HepG2 (cell line): ENCODE results near the gene INPP4B. TPM values are rescaled to one million over a fixed set of nuclear protein-coding genes. Genes with fewer than 3 reads are reported as not detected.

ENCODE experiments used
- ATAC-seq: fragments of 200-7000 bp; cut with Tn5 transposase; 3 replicates; pipeline ENCODE4 v1.9.1; 2020; ENCODE audit warnings: mild to moderate bottlenecking, moderate library complexity
- BruUV-seq: library from RNA; stranded (reverse); fragments of 400-500 nt; replicated peaks from 2 replicates; lab custom pipeline; 2021; lab: Mats Ljungman, UMichigan
- CTCF ChIA-PET: fragments of 300-600 bp; formaldehyde crosslinking; extraction: SDS; loops from one replicate; lab custom pipeline; 2021; ENCODE audit warnings: low total read pairs, inconsistent platforms, low intra/inter-chr PET ratio; lab: Yijun Ruan, JAX
- POLR2A ChIA-PET: fragments of 350-600 bp; sonication (Branson Sonifier 250); formaldehyde crosslinking; loops from one replicate; lab custom pipeline; 2020; ENCODE audit warnings: antibody characterized with exemption, inconsistent platforms; lab: Yijun Ruan, JAX
- DNase-seq: peaks from one replicate; pipeline ENCODE4 v3.0.0-alpha.2; 2015; ENCODE audit warnings: low spot score
- FAIRE-seq: peaks from 3 replicates; lab custom pipeline; 2011; peaks lifted over from hg19 to GRCh38; lab: Jason Lieb, UNC
- H2AFZ ChIP-seq: one replicate; pipeline ENCODE4 v1.6.1; 2011; ENCODE audit warnings: low read length, inconsistent platforms
- H3K27ac ChIP-seq: fragments of 300-600 bp; 3 replicates; pipeline ENCODE4 v1.8.0; 2011; ENCODE audit warnings: mixed run types, mild to moderate bottlenecking, mixed read lengths, low read length, inconsistent platforms; ENCODE audit not compliant: insufficient read depth; ENCODE audit errors: extremely low read length
- H3K27me3 ChIP-seq, 2 experiments: fragments of 200-600 bp in 1 of 2; 2 replicates in 1 of 2; 3 replicates in 1 of 2; pipeline versions ENCODE4 v1.6.0 to v1.8.0; 2011; ENCODE audit warnings: low read length in 2 of 2, mild to moderate bottlenecking in 2 of 2, moderate library complexity in 2 of 2, inconsistent platforms in 1 of 2; ENCODE audit not compliant: insufficient read depth in 2 of 2, control insufficient read depth in 1 of 2
- H3K36me3 ChIP-seq, 2 experiments: fragments of 200-600 bp in 1 of 2; replicated peaks in 1 of 2; 2 replicates in 1 of 2; 3 replicates in 1 of 2; pipeline versions ENCODE4 v1.5.1 to v1.8.0; 2011; ENCODE audit warnings: low read length in 2 of 2, inconsistent platforms in 1 of 2; ENCODE audit not compliant: insufficient read depth in 2 of 2, control insufficient read depth in 1 of 2
- H3K4me1 ChIP-seq: 2 replicates; pipeline ENCODE4 v1.5.1; 2012; ENCODE audit warnings: low read length, inconsistent platforms; ENCODE audit not compliant: insufficient read depth
- H3K4me2 ChIP-seq: 2 replicates; pipeline ENCODE4 v1.6.0; 2011; ENCODE audit warnings: low read depth, low read length, inconsistent platforms
- H3K4me3 ChIP-seq, 3 experiments: fragments of 200-600 bp in 1 of 3; sonication (generic), shearing (Covaris generic) in 1 of 3; replicated peaks in 1 of 3; 2 replicates each; pipeline ENCODE4 v1.5.1; 2011 to 2016; ENCODE audit warnings: low read length in 3 of 3, inconsistent platforms in 2 of 3, low read depth in 2 of 3, mild to moderate bottlenecking in 2 of 3, control low read depth in 1 of 3, mixed read lengths in 1 of 3; ENCODE audit not compliant: insufficient read depth in 1 of 3
- H3K79me2 ChIP-seq: one replicate; pipeline ENCODE4 v1.6.1; 2011; ENCODE audit warnings: low read length, inconsistent platforms; ENCODE audit not compliant: insufficient read depth
- H3K9ac ChIP-seq: 2 replicates; pipeline ENCODE4 v1.6.0; 2011; ENCODE audit warnings: mild to moderate bottlenecking, low read depth, low read length, inconsistent platforms; ENCODE audit not compliant: insufficient read depth
- H3K9me3 ChIP-seq: 2 replicates; pipeline ENCODE4 v1.5.1; 2012; ENCODE audit warnings: mild to moderate bottlenecking, low read length
- H4K20me1 ChIP-seq: 2 replicates; pipeline ENCODE4 v1.6.0; 2011; ENCODE audit warnings: inconsistent platforms, mild to moderate bottlenecking, low read length, moderate library complexity; ENCODE audit not compliant: insufficient read depth
- IRX3 ChIP-seq: sonication (generic); formaldehyde crosslinking; IDR thresholded peaks from 2 replicates; pipeline ENCODE4 v1.8.1; 2023; ENCODE audit warnings: mild to moderate bottlenecking, low read depth, missing genetic modification reagents, borderline replicate concordance
- NFE2L2 ChIP-seq: fragments of 150-350 bp; IDR thresholded peaks from 2 replicates; pipeline ENCODE4 v1.6.1; 2014; ENCODE audit warnings: low read length
- PRDM10 ChIP-seq: sonication (generic); formaldehyde crosslinking; IDR thresholded peaks from 2 replicates; pipeline ENCODE4 v1.4.0; 2020; ENCODE audit warnings: low read depth, missing genetic modification reagents
- RERE ChIP-seq: IDR thresholded peaks from 2 replicates; pipeline ENCODE4 v1.6.1; 2016; ENCODE audit warnings: low read depth, missing genetic modification reagents, missing compliant biosample characterization
- SETDB1 ChIP-seq: sonication (generic); formaldehyde crosslinking; IDR thresholded peaks from 2 replicates; pipeline ENCODE4 v1.5.1; 2020; ENCODE audit warnings: missing genetic modification reagents, mild to moderate bottlenecking, borderline replicate concordance
- ZEB1 ChIP-seq: IDR thresholded peaks from 2 replicates; pipeline ENCODE4 v1.6.1; 2012; ENCODE audit warnings: mild to moderate bottlenecking, low read depth, inconsistent platforms; ENCODE audit not compliant: insufficient replicate concordance
- ZFYVE20 ChIP-seq: sonication (generic); formaldehyde crosslinking; IDR thresholded peaks from 2 replicates; pipeline ENCODE4 v1.8.0; 2023; ENCODE audit warnings: low read depth, mild to moderate bottlenecking, moderate library complexity, missing genetic modification reagents, borderline replicate concordance
- WGBS: methylation state at CpG from one replicate; pipeline ENCODE4 v1.1.6; 2017; ENCODE audit warnings: low lambda C conversion rate; 5-methylcytosine and 5-hydroxymethylcytosine counted together
- in situ Hi-C: cut with HindIII; loops from 2 replicates; pipeline ENCODE4 v1.10.0; 2017; ENCODE audit warnings: low pct_unique_long_range_greater_than_20kb; ENCODE audit not compliant: extremely low pct_ligation_motif_present
- intact Hi-C: fragments of 100-400 bp; cut with micrococcal nuclease; formaldehyde crosslinking; loops from one replicate; pipeline ENCODE4 v1.10.0; 2022; ENCODE audit not compliant: unreplicated experiment
- polyA plus RNA-seq, 8 experiments: library from polyadenylated mRNA; depleted of rRNA in 3 of 8; stranded (reverse) in 7 of 8; unstranded in 1 of 8; fragments of >200 nt; fragmentation: Illumina TruSeq in 4 of 8; extraction: Trizol in 4 of 8; gene quantifications; 2 replicates each; pipeline versions ENCODE4 v1.2.1 to v1.2.3, GENCODE V29; 2011 to 2016; ENCODE audit warnings: low read depth in 4 of 8, missing spikeins in 1 of 8, mixed read lengths in 1 of 8; ENCODE audit not compliant: insufficient read depth in 1 of 8
- total RNA-seq, 5 experiments: library from RNA; depleted of rRNA; stranded (reverse); fragments of >200 nt; fragmentation: Illumina TruSeq; extraction: Trizol; gene quantifications; 2 replicates each; pipeline ENCODE4 v1.2.3, GENCODE V29; 2016; ENCODE audit warnings: low read depth in 1 of 5

Gene INPP4B
- total and polyA plus RNA-seq, 2 of the 13 experiments (the other 11 are each of a cell fraction or from before 2014, with no cell fraction given) = not detected

- in situ Hi-C loops = no loop called here
- whole genome bisulfite sequencing = 2% methylated on average over 4 of the region's 4 CpGs
- DNase-seq (no peak), ATAC-seq (no peak), FAIRE-seq (no peak)
- no peaks in the 10 kb centered on the region for H3K36me3 ChIP-seq
- no peaks in the 10 kb centered on the region; a peak in 1 of 5 replicates for H3K27me3 ChIP-seq
- ChIA-PET POLR2A (no interaction called here), CTCF (no interaction called here)
- TF ChIP-seq RERE (CRISPR knock-in tag) = no peak
- TF ChIP-seq SETDB1 (CRISPR knock-in tag) = no peak
- TF ChIP-seq NFE2L2 = no peak
- no peak for TF ChIP-seq ZFYVE20 (CRISPR knock-in tag)
- TF ChIP-seq IRX3 (CRISPR knock-in tag) = no peak
- TF ChIP-seq ZEB1 = no peak
- TF ChIP-seq PRDM10 (CRISPR knock-in tag) = no peak
- H3K27ac ChIP-seq = no peak overlapping the region
- H2AFZ ChIP-seq = no peak overlapping the region
- H3K4me2 ChIP-seq = no peak overlapping the region
- no peak overlapping the region for H3K4me3 ChIP-seq
- no peaks in the 10 kb centered on the region for H4K20me1 ChIP-seq
- no peak overlapping the region for H3K9ac ChIP-seq
- BruUV-seq = no TSS peak
- no peaks in the 10 kb centered on the region for H3K4me1 ChIP-seq
- H3K79me2 ChIP-seq = no peaks in the 10 kb centered on the region
- no peaks in the 10 kb centered on the region for H3K9me3 ChIP-seq
- intact Hi-C loops = no loop called here
Measured at GRCh38 chr4:142104041-142104440, 742.1 kb downstream of the INPP4B start.
